Stimulated activated CD4-positive, alpha-beta T cell treated with anti-CD3 and anti-CD28 coated beads, Interleukin-4, amount 100 ng/mL, for 1 hour (primary cell): ENCODE measurements around the gene TRPC5OS.

Source experiments
- DNase-seq: peaks from one replicate; pipeline ENCODE4 v3.0.0-alpha.2; 2020

Gene TRPC5OS

GRCh38 chrX:111875881-111876280 is at the start of gene TRPC5OS:
Gene TRPC5OS (plus strand): TSS chrX:111876181. CDS start chrX:111901850, 25,669 bp downstream.
- DNase-seq: no peak

GRCh38 chrX:111829345-111829744 is 46.6 kb upstream of the TRPC5OS start:
- DNase-seq: no peak

- DNase-seq: no peak
Observed at GRCh38 chrX:111830571-111830970, 45.4 kb upstream of the TRPC5OS start.

GRCh38 chrX:111831343-111831742 is 44.6 kb upstream of the TRPC5OS start:
- no peak for DNase-seq

- no peak for DNase-seq
Observed at GRCh38 chrX:111837197-111837596, 38.8 kb upstream of the TRPC5OS start.

- DNase-seq: no peak
Observed at GRCh38 chrX:111847491-111848133, 28.4 kb upstream of the TRPC5OS start.

- DNase-seq: no peak
Observed at GRCh38 chrX:111848541-111848940, 27.4 kb upstream of the TRPC5OS start.

- DNase-seq: no peak
Observed at GRCh38 chrX:111850975-111851374, 25.0 kb upstream of the TRPC5OS start.

GRCh38 chrX:111854556-111855490 is 21.2 kb upstream of the TRPC5OS start:
- DNase-seq: no peak

GRCh38 chrX:111857534-111858060 is 18.4 kb upstream of the TRPC5OS start:
- DNase-seq: no peak

GRCh38 chrX:111861605-111862004 is 14.4 kb upstream of the TRPC5OS start:
- no peak for DNase-seq

GRCh38 chrX:111867236-111867635 is 8.7 kb upstream of the TRPC5OS start:
- no peak for DNase-seq

- DNase-seq: no peak
Observed at GRCh38 chrX:111868726-111869638, 7.0 kb upstream of the TRPC5OS start.

- DNase-seq: no peak
Observed at GRCh38 chrX:111869639-111870034, 6.3 kb upstream of the TRPC5OS start.

- DNase-seq: no peak
Observed at GRCh38 chrX:111874241-111874640, 1.7 kb upstream of the TRPC5OS start.

- DNase-seq: no peak
Observed at GRCh38 chrX:111876646-111877045, 665 bp downstream of the TRPC5OS start.

- no peak for DNase-seq
Observed at GRCh38 chrX:111877681-111878080, 1.7 kb downstream of the TRPC5OS start.

- DNase-seq: no peak
Observed at GRCh38 chrX:111880735-111881134, 4.8 kb downstream of the TRPC5OS start.

GRCh38 chrX:111881715-111882114 is 5.7 kb downstream of the TRPC5OS start:
- no peak for DNase-seq

- no peak for DNase-seq
Observed at GRCh38 chrX:111886678-111887077, 10.7 kb downstream of the TRPC5OS start.

GRCh38 chrX:111888600-111888999 is 12.6 kb downstream of the TRPC5OS start:
- DNase-seq: no peak

- no peak for DNase-seq
Observed at GRCh38 chrX:111892375-111892774, 16.4 kb downstream of the TRPC5OS start.

- no peak for DNase-seq
Observed at GRCh38 chrX:111896148-111896547, 20.2 kb downstream of the TRPC5OS start.
